Muscle layer of duodenum (tissue), 2 donors: Measurements from ENCODE around the gene TEX30.
A peak's percentile ranks its signal among the peaks of the same experiment; 100 is the strongest.
"Not testable (repeated sequence)": the region's sequence is repeated elsewhere in the genome, so short reads cannot be mapped to it uniquely, and the experiment has no call there.

Experiments used
- H3K27ac ChIP-seq: one replicate; pipeline ENCODE4 v1.7.0; 2013; ENCODE audit warnings: mild to moderate bottlenecking, low read length
- H3K27me3 ChIP-seq: one replicate; pipeline ENCODE4 v1.7.0; 2013; ENCODE audit warnings: low read depth, mild to moderate bottlenecking, control low read depth, low read length
- H3K36me3 ChIP-seq, 2 donors: one replicate each; pipeline ENCODE4 v1.7.0; 2013; ENCODE audit warnings: low read length in 2 of 2, control low read depth in 1 of 2, mild to moderate bottlenecking in 1 of 2; ENCODE audit not compliant: insufficient read depth in 2 of 2, control insufficient read depth in 1 of 2
- H3K4me1 ChIP-seq, 2 donors: one replicate each; pipeline ENCODE4 v1.7.0; 2013; ENCODE audit warnings: low read length in 2 of 2, mild to moderate bottlenecking in 2 of 2, control low read depth in 1 of 2, moderate library complexity in 1 of 2; ENCODE audit not compliant: insufficient read depth in 2 of 2, control insufficient read depth in 1 of 2
- H3K4me3 ChIP-seq, 2 donors: one replicate each; pipeline ENCODE4 v1.7.0; 2013; ENCODE audit warnings: low read length in 2 of 2, low read depth in 1 of 2, mild to moderate bottlenecking in 1 of 2
- H3K9me3 ChIP-seq, 2 donors: one replicate each; pipeline ENCODE4 v1.7.0; 2013; ENCODE audit warnings: low read length in 2 of 2, control low read depth in 1 of 2, mild to moderate bottlenecking in 1 of 2; ENCODE audit not compliant: control insufficient read depth in 1 of 2
- donor health status: healthy.

TEX30 gene

GRCh38 chr13:102800145-102801041, 26.8 kb upstream of the TEX30 start:
- Histone ChIP-seq H3K4me1 (peaks cover 3 to 10% of the 10 kb centered on the region in 2 donors), H3K9me3 (no peaks in the 10 kb centered on the region)

GRCh38 chr13:102799426-102800144, 26.0 kb upstream of the TEX30 start:
- Histone ChIP-seq H3K4me1 (peaks cover 3 to 10% of the 10 kb centered on the region in 2 donors), H3K27me3 (no peaks in the 10 kb centered on the region), H3K27ac (peak overlapping the region; percentile 23), H3K9me3 (no peaks in the 10 kb centered on the region), H3K36me3 (no peaks in the 10 kb centered on the region), H3K4me3 (peak overlapping the region; percentile 83 to 99)

More at GRCh38 chr13:102800145-102801041, 26.8 kb upstream of the TEX30 start:
- no peaks in the 10 kb centered on the region for H3K27me3 ChIP-seq
- peak overlapping the region; percentile 60 for H3K27ac ChIP-seq
- no peaks in the 10 kb centered on the region for H3K36me3 ChIP-seq
- peak overlapping the region; percentile 83 to 99 for H3K4me3 ChIP-seq

GRCh38 chr13:102798581-102799425, 25.2 kb upstream of the TEX30 start, which contains the start of the genes BIVM and POGLUT2:
Gene BIVM, plus strand, starts transcription at chr13:102799119. Its CDS starts 8,149 bp downstream, at chr13:102807268.
Gene POGLUT2, minus strand, starts transcription at chr13:102798976. Its CDS starts 306 bp downstream, at chr13:102798670.
- H3K4me1 ChIP-seq = peaks cover 3 to 10% of the 10 kb centered on the region in 2 donors
- H3K9me3 ChIP-seq = no peaks in the 10 kb centered on the region

GRCh38 chr13:102793611-102794355, 20.2 kb upstream of the TEX30 start:
- Histone ChIP-seq H3K36me3 (peaks cover 0 to 35% of the 10 kb centered on the region in 2 donors), H3K4me3 (no peak overlapping the region), H3K27me3 (no peaks in the 10 kb centered on the region), H3K4me1 (peaks cover 0 to 7% of the 10 kb centered on the region in 2 donors), H3K27ac (no peak overlapping the region), H3K9me3 (no peaks in the 10 kb centered on the region)

More at GRCh38 chr13:102798581-102799425, 25.2 kb upstream of the TEX30 start, which contains the start of the genes BIVM and POGLUT2:
- Histone ChIP-seq H3K36me3 (no peaks in the 10 kb centered on the region), H3K27ac (peak within 1 kb of the TSS; percentile 23), H3K27me3 (no peaks in the 10 kb centered on the region), H3K4me3 (peak within 1 kb of the TSS; percentile 83 to 99)

GRCh38 chr13:102792396-102792795, 18.8 kb upstream of the TEX30 start:
- Histone ChIP-seq H3K4me1 (no peaks in the 10 kb centered on the region), H3K9me3 (no peaks in the 10 kb centered on the region), H3K4me3 (no peak overlapping the region), H3K36me3 (peaks cover 0 to 45% of the 10 kb centered on the region in 2 donors), H3K27me3 (no peaks in the 10 kb centered on the region), H3K27ac (no peak overlapping the region)

- Histone ChIP-seq H3K4me1 (no peaks in the 10 kb centered on the region), H3K27ac (no peak overlapping the region), H3K9me3 (no peaks in the 10 kb centered on the region), H3K27me3 (no peaks in the 10 kb centered on the region), H3K36me3 (peaks cover 3 to 61% of the 10 kb centered on the region in 2 donors), H3K4me3 (no peak overlapping the region)
Observed at GRCh38 chr13:102788683-102789082, 15.1 kb upstream of the TEX30 start.

- H3K4me1 ChIP-seq = no peaks in the 10 kb centered on the region
- no peaks in the 10 kb centered on the region for H3K9me3 ChIP-seq
- H3K27me3 ChIP-seq = no peaks in the 10 kb centered on the region
- H3K27ac ChIP-seq = no peak overlapping the region
- peaks cover 3 to 30% of the 10 kb centered on the region in 2 donors for H3K36me3 ChIP-seq
- no peak overlapping the region for H3K4me3 ChIP-seq
Observed at GRCh38 chr13:102784483-102784882, 10.9 kb upstream of the TEX30 start.

- Histone ChIP-seq H3K36me3 (peaks cover 3 to 13% of the 10 kb centered on the region in 2 donors), H3K9me3 (no peaks in the 10 kb centered on the region), H3K4me3 (no peak overlapping the region), H3K27ac (no peak overlapping the region), H3K27me3 (no peaks in the 10 kb centered on the region), H3K4me1 (no peaks in the 10 kb centered on the region)
Observed at GRCh38 chr13:102781591-102781990, 8.0 kb upstream of the TEX30 start.

GRCh38 chr13:102780656-102781055, 7.1 kb upstream of the TEX30 start:
- not testable (repeated sequence) for H3K27me3 ChIP-seq, H3K9me3 ChIP-seq, H3K4me1 ChIP-seq, H3K36me3 ChIP-seq, H3K27ac ChIP-seq, H3K4me3 ChIP-seq

GRCh38 chr13:102779436-102780159, 6.0 kb upstream of the TEX30 start:
- H3K27ac ChIP-seq = no peak overlapping the region
- H3K9me3 ChIP-seq = no peaks in the 10 kb centered on the region
- peaks cover under 1 to 2% of the 10 kb centered on the region in 2 donors for H3K36me3 ChIP-seq
- H3K4me1 ChIP-seq = no peaks in the 10 kb centered on the region
- no peak overlapping the region for H3K4me3 ChIP-seq
- no peaks in the 10 kb centered on the region for H3K27me3 ChIP-seq
